Measurements from ENCODE around the gene GAS7. TPM values are rescaled to one million over a fixed set of nuclear protein-coding genes. Genes with fewer than 3 reads are reported as not detected.

GAS7 gene
- 2.0 TPM for total RNA-seq (ENCODE audit: unreplicated experiment)
- long read RNA-seq, result 0 reads

- peak; percentile 74 for DNase-seq
- H3K4me1 Mint-ChIP-seq (ENCODE audit: low read depth, unreplicated experiment), result peaks cover 2% of the 10 kb centered on the region
- peak within 1 kb of the TSS; percentile 88 for H3K4me3 Mint-ChIP-seq (ENCODE audit: unreplicated experiment)
- H3K9me3 Mint-ChIP-seq (ENCODE audit: unreplicated experiment), result peaks cover 16% of the 10 kb centered on the region
- peaks cover 11% of the 10 kb centered on the region for H3K27me3 Mint-ChIP-seq (ENCODE audit: unreplicated experiment)
- no peak within 1 kb of the TSS for H3K27ac Mint-ChIP-seq (ENCODE audit: unreplicated experiment)
- no peak for TF ChIP-seq CTCF (IDR thresholded peaks at IDR 0.05; ENCODE audit: partially characterized antibody, unreplicated experiment)
- H3K36me3 Mint-ChIP-seq (ENCODE audit: unreplicated experiment), result peaks cover 28% of the 10 kb centered on the region
Measured at GRCh38 chr17:10198509-10199249, at the start of gene GAS7. Gene GAS7, minus strand, starts transcription at chr17:10198606.

DNA sequence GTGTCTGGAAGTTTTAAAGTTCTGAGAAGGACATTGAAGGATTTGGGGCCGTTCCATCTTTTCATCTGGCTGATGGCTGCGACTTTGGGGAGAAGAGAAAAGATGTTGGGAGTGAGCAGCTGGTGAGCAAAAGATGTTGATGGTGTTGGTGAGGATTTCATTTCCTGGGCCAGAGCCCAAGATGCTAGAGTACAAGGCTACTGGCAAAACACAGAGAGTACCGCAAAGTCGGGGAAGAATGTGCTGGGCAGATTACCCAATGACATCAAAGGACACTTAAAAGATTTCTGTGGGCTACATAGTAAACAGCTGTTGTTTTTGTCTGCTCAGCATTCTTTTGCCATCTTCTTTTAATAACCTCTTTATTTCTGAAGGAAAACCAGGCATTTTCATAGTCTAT, 49.4 kb upstream of the GAS7 start:
- Mint-ChIP-seq H3K27ac (ENCODE audit: unreplicated experiment) (no peak overlapping the region), H3K27me3 (ENCODE audit: unreplicated experiment) (peaks cover 1% of the 10 kb centered on the region), H3K36me3 (ENCODE audit: unreplicated experiment) (peaks cover 5% of the 10 kb centered on the region), H3K4me3 (ENCODE audit: unreplicated experiment) (no peak overlapping the region), H3K9me3 (ENCODE audit: unreplicated experiment) (no peaks in the 10 kb centered on the region), H3K4me1 (ENCODE audit: low read depth, unreplicated experiment) (no peaks in the 10 kb centered on the region)
- TF ChIP-seq CTCF (IDR thresholded peaks at IDR 0.05; ENCODE audit: partially characterized antibody, unreplicated experiment), result no peak
- DNase-seq, result no peak

DNA sequence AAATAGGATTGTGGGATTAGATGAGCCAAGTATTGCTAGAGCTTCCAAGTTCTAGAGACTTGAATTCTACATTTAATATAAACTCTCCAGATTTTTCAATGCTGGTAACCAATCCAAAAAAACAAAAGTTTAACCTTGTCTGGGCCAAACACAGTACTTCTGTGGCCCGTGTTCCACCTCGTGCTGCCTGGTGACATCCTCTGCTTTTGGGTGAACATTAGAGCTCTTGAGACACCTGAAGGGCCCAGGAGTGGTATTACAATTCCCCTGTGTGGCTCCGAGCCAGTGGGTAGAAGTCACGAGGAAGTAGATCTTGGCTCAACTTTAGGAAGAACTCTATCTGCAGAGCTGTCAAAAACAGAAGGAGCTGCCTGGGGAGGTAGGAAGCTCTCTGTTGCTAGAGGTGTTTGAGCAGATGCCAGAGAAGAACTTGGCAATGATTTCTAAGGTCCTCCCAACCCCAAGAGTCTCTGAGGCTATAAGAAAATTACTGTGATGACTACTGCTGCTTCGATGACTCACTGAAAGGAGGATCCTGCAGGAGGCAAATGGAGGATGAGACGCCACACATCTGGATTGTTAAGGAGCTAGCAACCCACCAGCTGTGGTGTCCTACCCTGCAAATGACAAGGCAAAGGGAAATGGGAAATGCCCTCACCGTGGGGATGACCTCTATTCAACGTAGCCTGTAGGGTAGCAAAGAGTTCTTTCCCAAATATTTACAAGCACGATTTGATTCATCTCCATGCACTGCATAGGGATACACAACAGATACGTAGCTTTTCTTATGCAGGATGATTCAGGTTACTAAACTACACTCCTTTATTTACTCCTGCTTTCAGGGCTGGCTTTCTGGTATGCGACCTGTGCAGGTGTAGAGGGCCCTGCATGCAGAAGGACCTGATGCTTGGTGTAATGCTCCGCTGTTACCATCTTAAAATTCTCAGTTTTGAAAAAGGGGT, 45.8 kb upstream of the GAS7 start:
- DNase-seq, result no peak
- no peak overlapping the region for H3K4me3 Mint-ChIP-seq (ENCODE audit: unreplicated experiment)
- H3K27ac Mint-ChIP-seq (ENCODE audit: unreplicated experiment), result no peak overlapping the region
- no peaks in the 10 kb centered on the region for H3K36me3 Mint-ChIP-seq (ENCODE audit: unreplicated experiment)
- no peak for TF ChIP-seq CTCF (IDR thresholded peaks at IDR 0.05; ENCODE audit: partially characterized antibody, unreplicated experiment)
- no peaks in the 10 kb centered on the region for H3K9me3 Mint-ChIP-seq (ENCODE audit: unreplicated experiment)
- H3K27me3 Mint-ChIP-seq (ENCODE audit: unreplicated experiment), result peaks cover 1% of the 10 kb centered on the region
- no peaks in the 10 kb centered on the region for H3K4me1 Mint-ChIP-seq (ENCODE audit: low read depth, unreplicated experiment)

- no peak for TF ChIP-seq CTCF (IDR thresholded peaks at IDR 0.05; ENCODE audit: partially characterized antibody, unreplicated experiment)
- no peaks in the 10 kb centered on the region for H3K27me3 Mint-ChIP-seq (ENCODE audit: unreplicated experiment)
- no peak overlapping the region for H3K4me3 Mint-ChIP-seq (ENCODE audit: unreplicated experiment)
- no peaks in the 10 kb centered on the region for H3K4me1 Mint-ChIP-seq (ENCODE audit: low read depth, unreplicated experiment)
- H3K9me3 Mint-ChIP-seq (ENCODE audit: unreplicated experiment), result no peaks in the 10 kb centered on the region
- DNase-seq, result no peak
- H3K36me3 Mint-ChIP-seq (ENCODE audit: unreplicated experiment), result no peaks in the 10 kb centered on the region
- H3K27ac Mint-ChIP-seq (ENCODE audit: unreplicated experiment), result no peak overlapping the region
Measured at GRCh38 chr17:10241781-10242180, 43.4 kb upstream of the GAS7 start.

Measured in glutamatergic neuron (in vitro differentiated cells).